ENCODE data around the gene AP5Z1. TPM values are rescaled to one million over a fixed set of nuclear protein-coding genes. Genes with fewer than 3 reads are reported as not detected.

Gene AP5Z1
- polyA plus RNA-seq, 12 donors = 10.3 to 17.8 (median 13.4) TPM; not detected in 1

DNA sequence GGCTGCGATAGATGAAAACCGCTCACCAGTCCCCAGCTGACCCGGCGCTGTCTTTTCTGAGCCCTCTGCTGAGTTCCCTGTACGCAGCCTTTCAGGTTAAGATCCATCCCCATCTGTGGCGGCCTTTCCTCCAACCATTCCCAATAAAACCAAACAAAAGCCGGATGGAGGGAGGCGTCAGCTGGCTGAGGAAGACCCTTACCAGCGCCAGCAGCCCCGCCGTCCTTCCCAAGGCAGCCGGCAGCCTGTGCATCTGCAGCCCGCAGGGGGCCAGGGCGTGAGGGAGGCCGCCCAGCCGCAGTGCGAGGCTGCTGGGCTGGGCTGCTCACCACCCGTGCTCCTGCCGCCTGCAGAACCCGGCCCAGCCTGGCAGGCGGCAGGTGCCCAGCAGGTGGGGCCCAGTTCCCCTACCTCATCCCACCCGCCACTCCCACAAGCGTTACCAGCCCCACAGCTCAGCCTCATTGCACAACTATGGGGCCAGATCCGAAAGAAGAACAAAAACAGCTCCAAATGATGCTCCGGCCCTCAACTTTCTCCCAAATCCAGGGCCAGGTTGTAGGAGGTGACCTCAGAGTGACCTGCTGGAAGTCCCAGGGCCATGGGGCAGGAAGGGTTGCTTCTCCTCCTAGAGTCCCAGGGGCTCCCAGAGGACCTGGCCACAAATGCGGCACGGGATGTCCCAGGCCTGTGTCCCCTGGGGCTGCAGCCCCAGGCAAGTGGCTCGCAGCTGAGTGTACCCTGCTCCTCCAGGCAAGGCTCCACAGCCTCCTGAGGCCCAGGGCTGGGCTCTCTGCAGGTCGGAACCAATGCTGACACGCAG, 62.6 kb downstream of the AP5Z1 start:
- no peak for DNase-seq

DNA sequence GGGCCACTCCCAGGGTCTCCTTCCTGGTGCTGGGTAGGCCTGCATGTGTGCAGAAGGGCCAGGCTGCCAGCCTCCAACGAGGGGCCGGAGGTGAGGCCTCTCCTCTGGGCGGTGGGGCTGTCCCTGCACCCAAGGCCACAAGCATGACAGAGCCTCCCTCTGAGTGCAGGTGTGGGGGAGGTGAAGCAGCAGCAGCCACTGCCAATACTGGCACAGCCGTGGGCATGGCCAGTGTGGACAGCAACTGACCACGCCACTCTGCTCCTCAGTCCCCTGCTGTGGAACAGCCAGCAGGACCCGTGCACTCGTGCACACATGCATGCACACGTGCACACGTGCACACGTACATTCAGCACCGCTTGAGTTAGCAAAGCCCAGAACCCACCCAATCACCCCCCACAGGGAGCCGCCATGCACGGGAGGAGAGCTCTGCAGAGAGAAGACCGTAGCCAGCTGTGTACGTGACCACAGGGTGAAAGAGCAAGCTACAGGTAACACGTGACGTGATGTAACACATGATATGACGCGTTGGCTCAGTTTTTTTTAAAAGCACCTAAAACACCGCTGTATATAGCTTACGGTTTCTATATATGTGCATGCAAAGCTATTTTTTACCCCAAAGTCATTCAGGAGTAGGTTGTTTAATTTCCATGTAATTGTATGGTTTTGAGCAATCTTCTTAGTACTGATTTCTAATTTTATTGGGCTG, 63.4 kb downstream of the AP5Z1 start:
- no peak for DNase-seq

GRCh38 chr7:4840079-4840501, 64.7 kb downstream of the AP5Z1 start:
- DNase-seq = no peak

Other genes starting within 250 kb of the AP5Z1 start
- gene FOXK1, start 93.3 kb upstream of the AP5Z1 start, polyA plus RNA-seq (ENCODE audit: insufficient read length in 12 of 12) = 10 to 100 TPM; 11.8 to 92.4 (median 17.9) TPM
- under 1 TPM in 4 of 12 donors, not detected in 8; 0.04 to 0.12 (median 0.06) TPM for gene PAPOLB, start 86.4 kb downstream of the AP5Z1 start, polyA plus RNA-seq (ENCODE audit: insufficient read length in 12 of 12)
- 10 to 100 TPM in 1 of 12 donors, 1 to 10 TPM in 10, not detected in 1; 2.0 to 14.4 (median 3.5) TPM for gene RADIL, start 108.1 kb downstream of the AP5Z1 start, polyA plus RNA-seq (ENCODE audit: insufficient read length in 12 of 12)
- gene MMD2, start 183.6 kb downstream of the AP5Z1 start, polyA plus RNA-seq (ENCODE audit: insufficient read length in 12 of 12) = under 1 TPM in 6 of 12 donors, not detected in 6; 0.07 to 0.59 (median 0.11) TPM